GM15510 (cell line): ENCODE measurements around the gene FZD2.

Source experiments
- POLR2A ChIP-seq: IDR thresholded peaks from 3 replicates; pipeline ENCODE4 v1.6.1; 2011; ENCODE audit warnings: borderline replicate concordance; ENCODE audit not compliant: insufficient read length; ENCODE audit errors: extremely low read depth

FZD2 gene

GRCh38 chr17:44593156-44593555 lies 35.9 kb downstream of the FZD2 start:
- TF ChIP-seq POLR2A, result no peak

- no peak for TF ChIP-seq POLR2A
Observed at GRCh38 chr17:44595216-44595775, 38.0 kb downstream of the FZD2 start.

- no peak for TF ChIP-seq POLR2A
Observed at GRCh38 chr17:44598329-44598728, 41.0 kb downstream of the FZD2 start.

GRCh38 chr17:44598932-44599297 lies 41.6 kb downstream of the FZD2 start:
- TF ChIP-seq POLR2A, result no peak

GRCh38 chr17:44599298-44600175 lies 42.3 kb downstream of the FZD2 start:
- TF ChIP-seq POLR2A, result no peak

- no peak for TF ChIP-seq POLR2A
Observed at GRCh38 chr17:44601539-44601938, 44.3 kb downstream of the FZD2 start.

GRCh38 chr17:44601973-44602372 lies 44.7 kb downstream of the FZD2 start:
- no peak for TF ChIP-seq POLR2A

- no peak for TF ChIP-seq POLR2A
Observed at GRCh38 chr17:44602390-44602789, 45.1 kb downstream of the FZD2 start.

- no peak for TF ChIP-seq POLR2A
Observed at GRCh38 chr17:44602970-44603369, 45.7 kb downstream of the FZD2 start.

GRCh38 chr17:44604116-44604761 lies 47.0 kb downstream of the FZD2 start:
- no peak for TF ChIP-seq POLR2A

- no peak for TF ChIP-seq POLR2A
Observed at GRCh38 chr17:44604768-44605485, 47.6 kb downstream of the FZD2 start.

GRCh38 chr17:44606658-44607057 lies 49.4 kb downstream of the FZD2 start:
- TF ChIP-seq POLR2A, result no peak

GRCh38 chr17:44607836-44608690 lies 50.8 kb downstream of the FZD2 start:
- TF ChIP-seq POLR2A, result no peak
